Measurements from ENCODE around the gene CNTNAP5. TPM values are rescaled to one million over a fixed set of nuclear protein-coding genes. Genes with fewer than 3 reads are reported as not detected.

CNTNAP5 gene
- total RNA-seq, 1 donor from 2014 or later, result 22.0 TPM

DNA sequence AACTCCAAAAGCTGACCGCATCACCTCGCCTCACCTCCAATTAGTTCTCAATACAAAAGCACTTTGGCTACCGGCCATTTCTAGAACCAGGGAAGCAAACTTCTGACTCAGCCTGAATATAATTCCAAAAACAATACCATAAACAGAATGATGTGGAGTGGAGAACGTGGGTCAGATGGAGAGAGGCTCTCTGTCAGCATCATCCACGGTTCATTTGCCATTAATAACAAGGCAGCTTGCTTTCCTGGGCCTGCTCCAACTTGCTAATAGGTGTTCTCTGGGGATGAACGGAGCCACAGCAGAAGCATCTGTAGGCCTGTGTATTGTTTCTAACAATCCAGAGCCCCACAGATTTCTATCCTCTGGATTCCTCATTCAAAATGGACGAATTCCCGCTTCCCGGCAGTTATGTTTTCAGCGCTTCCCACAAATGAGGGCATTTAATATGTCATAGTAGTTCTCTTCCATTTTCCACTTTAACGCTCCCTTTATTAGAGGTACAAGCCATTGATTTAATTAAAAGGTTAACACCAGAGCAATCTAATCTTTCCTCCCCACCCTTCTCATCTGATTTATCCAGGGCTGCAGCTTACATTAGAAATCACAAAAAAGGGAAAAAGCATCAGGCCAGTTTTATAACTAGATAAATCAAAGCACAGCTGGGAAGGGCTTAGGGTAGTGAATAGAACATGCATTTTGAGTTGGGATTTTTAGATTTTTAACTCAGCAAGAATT lies 23.2 kb upstream of the CNTNAP5 start:
- peaks cover 3% of the 10 kb centered on the region for H3K27me3 Mint-ChIP-seq (ENCODE audit: unreplicated experiment)
- DNase-seq, result peak; percentile 21
- TF ChIP-seq, protein P1, sequence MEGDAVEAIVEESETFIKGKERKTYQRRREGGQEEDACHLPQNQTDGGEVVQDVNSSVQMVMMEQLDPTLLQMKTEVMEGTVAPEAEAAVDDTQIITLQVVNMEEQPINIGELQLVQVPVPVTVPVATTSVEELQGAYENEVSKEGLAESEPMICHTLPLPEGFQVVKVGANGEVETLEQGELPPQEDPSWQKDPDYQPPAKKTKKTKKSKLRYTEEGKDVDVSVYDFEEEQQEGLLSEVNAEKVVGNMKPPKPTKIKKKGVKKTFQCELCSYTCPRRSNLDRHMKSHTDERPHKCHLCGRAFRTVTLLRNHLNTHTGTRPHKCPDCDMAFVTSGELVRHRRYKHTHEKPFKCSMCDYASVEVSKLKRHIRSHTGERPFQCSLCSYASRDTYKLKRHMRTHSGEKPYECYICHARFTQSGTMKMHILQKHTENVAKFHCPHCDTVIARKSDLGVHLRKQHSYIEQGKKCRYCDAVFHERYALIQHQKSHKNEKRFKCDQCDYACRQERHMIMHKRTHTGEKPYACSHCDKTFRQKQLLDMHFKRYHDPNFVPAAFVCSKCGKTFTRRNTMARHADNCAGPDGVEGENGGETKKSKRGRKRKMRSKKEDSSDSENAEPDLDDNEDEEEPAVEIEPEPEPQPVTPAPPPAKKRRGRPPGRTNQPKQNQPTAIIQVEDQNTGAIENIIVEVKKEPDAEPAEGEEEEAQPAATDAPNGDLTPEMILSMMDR (IDR thresholded peaks at IDR 0.05; ENCODE audit: partially characterized antibody, unreplicated experiment), result no peak

DNA sequence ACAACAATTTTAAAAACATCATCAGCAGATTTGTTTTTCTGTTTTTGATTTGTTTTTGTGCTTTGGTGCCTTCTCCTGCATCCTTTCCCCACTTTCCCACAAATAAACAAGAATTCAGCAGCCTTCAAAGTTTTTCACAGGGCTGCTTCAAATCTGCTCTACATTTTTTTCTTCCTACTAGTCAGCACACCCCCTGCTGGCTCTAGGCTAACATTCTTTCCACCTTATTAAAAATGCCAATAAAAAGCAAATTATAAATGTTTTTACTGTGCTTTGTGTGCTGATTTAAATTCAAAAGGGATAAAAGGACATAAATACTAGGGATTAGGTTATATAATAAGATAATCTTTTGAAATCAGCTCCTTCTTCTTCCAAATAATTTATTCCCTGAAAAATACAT lies 6.2 kb upstream of the CNTNAP5 start:
- H3K9me3 Mint-ChIP-seq (ENCODE audit: unreplicated experiment), result no peaks in the 10 kb centered on the region
- no peaks in the 10 kb centered on the region for H3K4me1 Mint-ChIP-seq (ENCODE audit: low read depth, unreplicated experiment)
- no peaks in the 10 kb centered on the region for H3K36me3 Mint-ChIP-seq (ENCODE audit: unreplicated experiment)
- DNase-seq, result no peak
- TF ChIP-seq, protein P1 (IDR thresholded peaks at IDR 0.05; ENCODE audit: partially characterized antibody, unreplicated experiment), result peak; percentile 54
- H3K4me3 Mint-ChIP-seq (ENCODE audit: unreplicated experiment), result no peak overlapping the region
- H3K27me3 Mint-ChIP-seq (ENCODE audit: unreplicated experiment), result no peaks in the 10 kb centered on the region
- no peak overlapping the region for H3K27ac Mint-ChIP-seq (ENCODE audit: unreplicated experiment)

More for the DNA sequence above, 23.2 kb upstream of the CNTNAP5 start:
- no peaks in the 10 kb centered on the region for H3K9me3 Mint-ChIP-seq (ENCODE audit: unreplicated experiment)
- peak overlapping the region; percentile 53 for H3K4me3 Mint-ChIP-seq (ENCODE audit: unreplicated experiment)
- H3K4me1 Mint-ChIP-seq (ENCODE audit: low read depth, unreplicated experiment), result peaks cover 14% of the 10 kb centered on the region
- no peaks in the 10 kb centered on the region for H3K36me3 Mint-ChIP-seq (ENCODE audit: unreplicated experiment)
- peak overlapping the region; percentile 67 for H3K27ac Mint-ChIP-seq (ENCODE audit: unreplicated experiment)

DNA sequence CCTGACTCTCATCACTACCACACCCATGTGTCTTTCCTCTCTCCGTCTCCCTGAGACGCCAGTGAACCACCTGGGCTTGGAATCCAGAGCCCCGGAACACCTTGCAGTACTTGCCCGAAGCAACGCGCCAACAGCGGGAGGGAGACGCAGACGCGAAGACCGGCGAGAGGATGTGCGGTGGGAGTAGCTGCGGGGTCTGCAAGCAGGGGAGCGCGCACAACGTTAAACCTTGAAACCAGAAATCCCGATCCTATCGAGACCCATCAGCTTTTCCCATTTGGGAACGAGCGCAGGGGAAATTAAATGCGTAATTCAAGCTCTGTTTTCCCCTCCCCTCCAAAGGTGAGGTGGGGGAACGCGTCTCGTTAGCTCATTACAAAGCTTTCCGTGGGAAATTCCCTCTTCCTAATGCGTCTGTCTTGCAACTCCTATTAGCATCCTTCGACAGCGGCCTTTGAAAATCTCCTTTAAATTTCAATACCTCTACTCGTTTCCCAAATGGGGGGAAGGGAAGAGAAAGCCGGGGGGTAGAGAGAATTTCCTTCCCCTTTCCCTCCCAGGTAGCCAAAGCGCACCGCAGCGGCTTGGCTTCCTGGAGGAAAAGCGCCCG lies 421 bp upstream of the CNTNAP5 start:
- TF ChIP-seq, protein P1 (IDR thresholded peaks at IDR 0.05; ENCODE audit: partially characterized antibody, unreplicated experiment), result no peak
- Mint-ChIP-seq H3K4me1 (ENCODE audit: low read depth, unreplicated experiment) (no peaks in the 10 kb centered on the region), H3K36me3 (ENCODE audit: unreplicated experiment) (no peaks in the 10 kb centered on the region), H3K27me3 (ENCODE audit: unreplicated experiment) (peaks cover 6% of the 10 kb centered on the region), H3K9me3 (ENCODE audit: unreplicated experiment) (no peaks in the 10 kb centered on the region), H3K4me3 (ENCODE audit: unreplicated experiment) (peak overlapping the region; percentile 99), H3K27ac (ENCODE audit: unreplicated experiment) (no peak overlapping the region)
- peak; percentile 58 for DNase-seq

DNA sequence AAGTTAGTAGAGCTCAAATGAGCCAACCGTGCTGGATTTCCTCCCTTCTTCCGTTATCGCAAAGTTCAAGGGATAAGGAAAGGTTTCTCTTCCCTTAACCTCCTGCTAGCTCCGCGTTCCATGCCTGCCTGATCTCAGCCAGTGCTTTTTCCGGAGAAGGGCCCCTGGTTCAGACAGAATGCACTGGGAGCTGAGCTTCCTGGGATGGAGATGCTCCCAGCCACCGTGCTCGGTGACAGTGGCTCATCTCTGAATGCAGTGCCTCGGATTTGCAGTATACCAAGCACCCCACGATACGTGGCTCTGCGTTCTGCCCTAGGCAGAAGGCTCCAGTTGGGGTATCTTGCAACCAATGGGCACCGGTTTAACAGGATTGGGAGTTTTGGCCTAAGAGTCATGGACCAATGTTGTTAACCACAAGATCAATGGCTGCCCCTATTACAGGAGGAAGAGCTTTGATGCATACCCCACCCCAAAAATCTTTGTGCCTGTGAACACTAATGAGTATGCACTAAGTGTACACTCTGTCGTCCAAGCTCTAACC lies 876 bp downstream of the CNTNAP5 start:
- no peak overlapping the region for H3K27ac Mint-ChIP-seq (ENCODE audit: unreplicated experiment)
- peaks cover 6% of the 10 kb centered on the region for H3K27me3 Mint-ChIP-seq (ENCODE audit: unreplicated experiment)
- H3K4me1 Mint-ChIP-seq (ENCODE audit: low read depth, unreplicated experiment), result no peaks in the 10 kb centered on the region
- H3K36me3 Mint-ChIP-seq (ENCODE audit: unreplicated experiment), result no peaks in the 10 kb centered on the region
- no peaks in the 10 kb centered on the region for H3K9me3 Mint-ChIP-seq (ENCODE audit: unreplicated experiment)
- DNase-seq, result peak; percentile 22
- TF ChIP-seq, protein P1 (IDR thresholded peaks at IDR 0.05; ENCODE audit: partially characterized antibody, unreplicated experiment), result no peak
- H3K4me3 Mint-ChIP-seq (ENCODE audit: unreplicated experiment), result peak overlapping the region; percentile 99

DNA sequence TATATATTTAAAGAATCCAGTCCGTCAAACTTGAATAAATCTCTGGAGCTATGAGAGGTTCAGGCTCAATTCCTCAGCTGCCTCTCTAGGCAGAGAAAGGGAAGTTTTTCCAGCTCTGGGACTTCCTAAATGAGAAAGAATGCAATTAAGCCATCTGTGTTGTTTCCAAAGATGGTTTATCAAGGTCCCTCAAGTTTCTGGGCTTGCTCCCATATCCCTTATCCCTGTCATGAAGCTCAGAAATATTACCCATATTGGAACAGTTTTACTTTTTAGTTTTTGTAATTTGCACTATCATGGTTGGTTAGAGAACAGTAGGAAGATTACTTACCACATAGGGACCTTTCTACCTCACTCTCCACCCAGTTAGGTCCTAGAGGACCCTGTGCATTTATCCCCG lies 1.4 kb downstream of the CNTNAP5 start:
- TF ChIP-seq, protein P1 (IDR thresholded peaks at IDR 0.05; ENCODE audit: partially characterized antibody, unreplicated experiment), result no peak
- no peaks in the 10 kb centered on the region for H3K9me3 Mint-ChIP-seq (ENCODE audit: unreplicated experiment)
- H3K27me3 Mint-ChIP-seq (ENCODE audit: unreplicated experiment), result peaks cover 6% of the 10 kb centered on the region
- DNase-seq, result no peak
- H3K36me3 Mint-ChIP-seq (ENCODE audit: unreplicated experiment), result no peaks in the 10 kb centered on the region
- H3K4me3 Mint-ChIP-seq (ENCODE audit: unreplicated experiment), result peak overlapping the region; percentile 99
- no peak overlapping the region for H3K27ac Mint-ChIP-seq (ENCODE audit: unreplicated experiment)
- H3K4me1 Mint-ChIP-seq (ENCODE audit: low read depth, unreplicated experiment), result no peaks in the 10 kb centered on the region
